ENCODE measurements around the gene SEC11A. TPM values are rescaled to one million over a fixed set of nuclear protein-coding genes. Genes with fewer than 3 reads are reported as not detected.
"Not testable (repeated sequence)": the region's sequence is repeated elsewhere in the genome, so short reads cannot be mapped to it uniquely, and the experiment has no call there.

Gene SEC11A
- polyA plus RNA-seq, 3 donors = 111 to 166 (median 154) TPM

DNA sequence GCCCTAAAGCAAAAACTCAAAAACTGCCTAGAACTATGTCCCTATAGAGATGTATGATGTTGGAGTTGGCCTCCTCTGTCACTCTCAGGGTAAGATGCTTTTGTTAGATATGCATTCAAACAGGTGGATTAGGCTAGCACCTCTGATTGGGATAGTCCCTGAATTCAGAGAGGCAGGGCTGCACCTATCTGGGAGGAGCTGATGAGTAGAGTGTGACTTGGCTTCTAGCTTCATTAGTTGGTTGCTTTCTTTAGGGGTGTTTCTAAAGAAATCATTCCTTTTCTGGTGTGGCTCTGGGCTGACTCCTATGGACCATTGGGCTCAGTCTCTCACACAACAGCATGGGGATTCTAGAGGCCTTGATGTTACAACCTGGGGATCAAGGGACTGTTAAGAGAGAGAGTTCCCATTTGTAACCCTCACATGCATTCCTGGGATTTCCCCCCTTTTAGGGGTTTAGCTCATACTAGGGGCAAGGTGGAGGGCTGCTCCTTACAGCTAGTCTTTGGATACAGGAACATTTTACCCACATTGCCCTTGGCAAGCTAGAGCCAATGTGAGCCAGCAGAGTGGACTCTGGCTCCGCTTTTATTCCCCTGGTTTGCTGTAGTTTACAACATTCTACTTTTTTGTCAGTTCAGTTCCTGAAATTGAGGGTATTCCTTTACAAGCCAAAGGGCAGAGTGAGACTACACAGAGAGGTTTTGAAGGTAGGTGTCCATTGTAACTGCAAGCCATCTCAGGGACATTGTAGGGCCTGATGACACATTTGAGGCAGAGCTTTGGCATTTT, 40.0 kb upstream of the SEC11A start:
- Histone ChIP-seq H3K36me3 (replicated peaks in 1 of 2; ENCODE audit: control insufficient read depth in 1 of 2, insufficient read depth in 2 of 2, low read length in 2 of 2) (peaks cover 0 to 7% of the 10 kb centered on the region in 2 donors), H3K9ac (ENCODE audit: insufficient read depth, low read length, poor library complexity, severe bottlenecking) (no peak overlapping the region), H3K79me2 (ENCODE audit: insufficient read depth, low read length) (peaks cover 100% of the 10 kb centered on the region), H3K4me3 (replicated peaks in 1 of 3; ENCODE audit: low read depth in 2 of 3, low read length in 3 of 3) (no peak overlapping the region), H4K20me1 (ENCODE audit: insufficient read depth, low read length) (peaks cover 100% of the 10 kb centered on the region), H3K4me2 (replicated peaks; ENCODE audit: extremely low read depth, low read length, poor library complexity, severe bottlenecking) (no peak overlapping the region), H3K27ac (ENCODE audit: low read depth in 1 of 2, low read length in 2 of 2) (peak overlapping the region in 1 of 2 donors; percentile 75), H3K9me3 (replicated peaks in 1 of 2; ENCODE audit: control insufficient read depth in 1 of 2, insufficient read depth in 1 of 2, low read length in 2 of 2) (no peaks in the 10 kb centered on the region), H3K4me1 (ENCODE audit: control insufficient read depth in 1 of 2, insufficient read depth in 2 of 2, low read length in 2 of 2) (peaks cover 24 to 30% of the 10 kb centered on the region in 2 donors), H3K27me3 (ENCODE audit: control insufficient read depth in 2 of 2, insufficient read depth in 2 of 2, low read length in 2 of 2) (no peaks in the 10 kb centered on the region), H2AFZ (ENCODE audit: insufficient read depth, low read depth, low read length, poor library complexity, severe bottlenecking) (no peak overlapping the region)
- TF ChIP-seq, protein P1, sequence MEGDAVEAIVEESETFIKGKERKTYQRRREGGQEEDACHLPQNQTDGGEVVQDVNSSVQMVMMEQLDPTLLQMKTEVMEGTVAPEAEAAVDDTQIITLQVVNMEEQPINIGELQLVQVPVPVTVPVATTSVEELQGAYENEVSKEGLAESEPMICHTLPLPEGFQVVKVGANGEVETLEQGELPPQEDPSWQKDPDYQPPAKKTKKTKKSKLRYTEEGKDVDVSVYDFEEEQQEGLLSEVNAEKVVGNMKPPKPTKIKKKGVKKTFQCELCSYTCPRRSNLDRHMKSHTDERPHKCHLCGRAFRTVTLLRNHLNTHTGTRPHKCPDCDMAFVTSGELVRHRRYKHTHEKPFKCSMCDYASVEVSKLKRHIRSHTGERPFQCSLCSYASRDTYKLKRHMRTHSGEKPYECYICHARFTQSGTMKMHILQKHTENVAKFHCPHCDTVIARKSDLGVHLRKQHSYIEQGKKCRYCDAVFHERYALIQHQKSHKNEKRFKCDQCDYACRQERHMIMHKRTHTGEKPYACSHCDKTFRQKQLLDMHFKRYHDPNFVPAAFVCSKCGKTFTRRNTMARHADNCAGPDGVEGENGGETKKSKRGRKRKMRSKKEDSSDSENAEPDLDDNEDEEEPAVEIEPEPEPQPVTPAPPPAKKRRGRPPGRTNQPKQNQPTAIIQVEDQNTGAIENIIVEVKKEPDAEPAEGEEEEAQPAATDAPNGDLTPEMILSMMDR (IDR thresholded peaks at IDR 0.05) = no peak
- Mint-ChIP-seq H3K9me3 (no peaks in the 10 kb centered on the region), H3K27me3 (ENCODE audit: low read depth in 3 of 3) (no peaks in the 10 kb centered on the region), H3K4me1 (peaks cover 38% of the 10 kb centered on the region), H3K27ac (peak overlapping the region; percentile 63 to 85 (median 70)), H3K4me3 (no peak overlapping the region), H3K36me3 (peaks cover 10 to 30% of the 10 kb centered on the region in 2 donors)
- intact Hi-C loops (cut with micrococcal nuclease) = no loop called here
- no peak for DNase-seq
- WGBS (ENCODE audit: insufficient coverage) = no CpG with 5 or more reads among the region's 1 CpG

DNA sequence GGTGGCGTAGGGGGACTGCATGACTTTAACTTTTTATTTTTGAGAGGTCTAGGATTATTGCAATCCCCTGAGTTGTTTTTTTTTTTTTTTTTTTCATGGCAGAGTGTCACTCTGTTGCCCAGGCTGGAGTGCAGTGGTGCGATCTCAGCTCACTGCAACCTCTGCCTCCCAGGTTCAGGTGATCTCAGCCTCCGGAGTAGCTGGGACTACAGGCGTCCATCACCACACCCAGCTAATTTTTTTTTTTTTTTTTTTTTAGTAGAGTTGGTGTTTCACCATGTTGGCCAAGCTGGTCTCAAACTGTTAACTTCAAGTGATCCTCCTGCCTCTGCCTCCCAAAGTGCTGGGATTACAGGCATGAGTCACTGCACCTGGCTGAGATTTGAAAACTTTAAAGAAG, 39.0 kb upstream of the SEC11A start:
- peaks cover 100% of the 10 kb centered on the region for H3K79me2 ChIP-seq (ENCODE audit: insufficient read depth, low read length)
- H3K4me3 ChIP-seq (replicated peaks in 1 of 3; ENCODE audit: low read depth in 2 of 3, low read length in 3 of 3); intact Hi-C loops (cut with micrococcal nuclease); H3K9ac ChIP-seq (ENCODE audit: insufficient read depth, low read length, poor library complexity, severe bottlenecking); H3K4me2 ChIP-seq (replicated peaks; ENCODE audit: extremely low read depth, low read length, poor library complexity, severe bottlenecking); H3K27ac ChIP-seq (ENCODE audit: low read depth in 1 of 2, low read length in 2 of 2); DNase-seq; H3K4me3 Mint-ChIP-seq; H3K36me3 ChIP-seq (replicated peaks in 1 of 2; ENCODE audit: control insufficient read depth in 1 of 2, insufficient read depth in 2 of 2, low read length in 2 of 2); H3K9me3 Mint-ChIP-seq; H3K27me3 ChIP-seq (ENCODE audit: control insufficient read depth in 2 of 2, insufficient read depth in 2 of 2, low read length in 2 of 2); H3K9me3 ChIP-seq (replicated peaks in 1 of 2; ENCODE audit: control insufficient read depth in 1 of 2, insufficient read depth in 1 of 2, low read length in 2 of 2); H2AFZ ChIP-seq (ENCODE audit: insufficient read depth, low read depth, low read length, poor library complexity, severe bottlenecking); H3K27me3 Mint-ChIP-seq (ENCODE audit: low read depth in 3 of 3): not testable (repeated sequence)
- 80% methylated on average over 1 of the region's 4 CpGs for WGBS (ENCODE audit: insufficient coverage)
- H4K20me1 ChIP-seq (ENCODE audit: insufficient read depth, low read length) = peaks cover 100% of the 10 kb centered on the region
- peaks cover 31 to 32% of the 10 kb centered on the region in 2 donors for H3K4me1 ChIP-seq (ENCODE audit: control insufficient read depth in 1 of 2, insufficient read depth in 2 of 2, low read length in 2 of 2)
- Mint-ChIP-seq H3K27ac (peak overlapping the region in 3 of 7 donors; percentile 42 to 84 (median 78)), H3K4me1 (peaks cover 48% of the 10 kb centered on the region), H3K36me3 (peaks cover 10 to 30% of the 10 kb centered on the region in 2 donors)

Data from CD14-positive monocyte (primary cell).